WTC11 (cell line): ENCODE measurements around the gene VGLL3. TPM values are rescaled to one million over a fixed set of nuclear protein-coding genes. Genes with fewer than 3 reads are reported as not detected.

ENCODE experiments used
- ATAC-seq: fragments of 200-7000 bp; cut with Tn5 transposase; 2 replicates; pipeline ENCODE4 v1.10.0; 2021; ENCODE audit warnings: mild to moderate bottlenecking, moderate library complexity
- CTCF ChIA-PET: fragments of 300-600 bp; sonication (Branson Sonifier 250); formaldehyde crosslinking; loops from one replicate; lab custom pipeline; 2021; ENCODE audit warnings: antibody characterized with exemption; lab: Charles Lee
- POLR2A ChIA-PET: fragments of 350-600 bp; sonication (Branson Sonifier 250); formaldehyde crosslinking; loops from one replicate; lab custom pipeline; 2021; ENCODE audit warnings: antibody characterized with exemption; lab: Charles Lee
- DNase-seq: peaks from one replicate; pipeline ENCODE4 v3.0.0; 2021; ENCODE audit warnings: low spot score
- H3K27ac Mint-ChIP-seq: 2 replicates; pipeline ENCODE4 v1.8.0; 2021; ENCODE audit warnings: mixed read lengths
- H3K27me3 Mint-ChIP-seq: 2 replicates; pipeline ENCODE4 v1.8.0; 2021; ENCODE audit warnings: low read depth, mild to moderate bottlenecking, moderate library complexity, mixed read lengths
- H3K36me3 Mint-ChIP-seq: 2 replicates; pipeline ENCODE4 v1.8.0; 2021; ENCODE audit warnings: mixed read lengths
- H3K4me1 Mint-ChIP-seq: 2 replicates; pipeline ENCODE4 v1.8.0; 2022; ENCODE audit warnings: mixed read lengths
- H3K4me3 Mint-ChIP-seq: 2 replicates; pipeline ENCODE4 v1.8.0; 2021; ENCODE audit warnings: mild to moderate bottlenecking, moderate library complexity, mixed read lengths
- H3K9me3 Mint-ChIP-seq: 2 replicates; pipeline ENCODE4 v1.8.0; 2021; ENCODE audit warnings: mixed read lengths
- CREB1 ChIP-seq: sonication (generic); formaldehyde crosslinking; IDR thresholded peaks from 2 replicates; pipeline ENCODE4 v1.8.0; 2023; ENCODE audit warnings: mild to moderate bottlenecking, missing genetic modification reagents
- CREM ChIP-seq: sonication (generic); formaldehyde crosslinking; IDR thresholded peaks from 2 replicates; pipeline ENCODE4 v1.8.1; 2022; ENCODE audit warnings: mild to moderate bottlenecking, missing genetic modification reagents, moderate library complexity
- ESRRA ChIP-seq: sonication (generic); formaldehyde crosslinking; IDR thresholded peaks from 2 replicates; pipeline ENCODE4 v1.8.1; 2022; ENCODE audit warnings: mild to moderate bottlenecking, missing genetic modification reagents, borderline replicate concordance
- ETV6 ChIP-seq: sonication (generic); formaldehyde crosslinking; IDR thresholded peaks from 2 replicates; pipeline ENCODE4 v1.8.1; 2022; ENCODE audit warnings: mild to moderate bottlenecking, missing genetic modification reagents
- HMGA2 ChIP-seq: fragments of 250-450 bp; sonication (Bioruptor Pico); IDR thresholded peaks from 2 replicates; pipeline ENCODE4 v1.4.0; 2021; ENCODE audit warnings: mild to moderate bottlenecking, moderate library complexity
- MXD4 ChIP-seq: fragments of 250-450 bp; sonication (Bioruptor Pico); IDR thresholded peaks from 2 replicates; pipeline ENCODE4 v1.8.0; 2021; ENCODE audit warnings: mild to moderate bottlenecking, moderate library complexity, borderline replicate concordance
- NFYB ChIP-seq: sonication (generic); formaldehyde crosslinking; conservative IDR thresholded peaks from 2 replicates; pipeline ENCODE4 v1.8.0; 2022; ENCODE audit warnings: low read depth, missing genetic modification reagents
- NR1H2 ChIP-seq: sonication (generic); formaldehyde crosslinking; IDR thresholded peaks from 2 replicates; pipeline ENCODE4 v1.9.0; 2021; ENCODE audit warnings: mild to moderate bottlenecking, moderate library complexity, missing genetic modification reagents
- TEAD1 ChIP-seq: sonication (generic); formaldehyde crosslinking; IDR thresholded peaks from 2 replicates; pipeline ENCODE4 v1.8.0; 2022; ENCODE audit warnings: mild to moderate bottlenecking, missing genetic modification reagents
- ZNF121 ChIP-seq: sonication (generic); formaldehyde crosslinking; IDR thresholded peaks from 2 replicates; pipeline ENCODE4 v1.8.0; 2023; ENCODE audit warnings: missing genetic modification reagents
- ZNF671 ChIP-seq: fragments of 250-450 bp; sonication (Bioruptor Pico); IDR thresholded peaks from 2 replicates; pipeline ENCODE4 v1.8.0; 2021; ENCODE audit warnings: mild to moderate bottlenecking
- total RNA-seq: library from RNA; stranded (reverse); gene quantifications from 3 replicates; pipeline ENCODE4 v1.2.3, GENCODE V29; 2021
- TF ChIP-seq, protein P1 (sequence below): sonication (generic); formaldehyde crosslinking; IDR thresholded peaks from 2 replicates; pipeline ENCODE4 v1.8.1; 2022; ENCODE audit warnings: mild to moderate bottlenecking, missing genetic modification reagents, moderate library complexity, borderline replicate concordance
- TF ChIP-seq, protein P2 (sequence below): sonication (generic); formaldehyde crosslinking; conservative IDR thresholded peaks from 2 replicates; pipeline ENCODE4 v1.8.1; 2022; ENCODE audit warnings: mild to moderate bottlenecking, missing genetic modification reagents
- TF ChIP-seq, protein P3 (sequence below): fragments of 200-600 bp; IDR thresholded peaks from 2 replicates; pipeline ENCODE4 v1.8.0; 2022; ENCODE audit warnings: antibody characterized with exemption
- TF ChIP-seq, protein P4 (sequence below): sonication (generic); formaldehyde crosslinking; IDR thresholded peaks from 2 replicates; pipeline ENCODE4 v1.8.1; 2022; ENCODE audit warnings: low read depth, missing genetic modification reagents, borderline replicate concordance
- TF ChIP-seq, protein P5 (sequence below): fragments of 250-450 bp; sonication (Bioruptor Pico); IDR thresholded peaks from 2 replicates; pipeline ENCODE4 v1.9.0; 2021; ENCODE audit warnings: mild to moderate bottlenecking
- TF ChIP-seq, protein P6 (sequence below): sonication (generic); formaldehyde crosslinking; IDR thresholded peaks from 2 replicates; pipeline ENCODE4 v1.8.0; 2023; ENCODE audit warnings: missing genetic modification reagents, mild to moderate bottlenecking, borderline replicate concordance
- TF ChIP-seq, protein P7 (sequence below): sonication (generic); formaldehyde crosslinking; IDR thresholded peaks from 2 replicates; pipeline ENCODE4 v1.8.0; 2022; ENCODE audit warnings: missing genetic modification reagents

VGLL3 gene
- total RNA-seq, 1 experiment from 2014 or later: 10.4 TPM

DNA sequence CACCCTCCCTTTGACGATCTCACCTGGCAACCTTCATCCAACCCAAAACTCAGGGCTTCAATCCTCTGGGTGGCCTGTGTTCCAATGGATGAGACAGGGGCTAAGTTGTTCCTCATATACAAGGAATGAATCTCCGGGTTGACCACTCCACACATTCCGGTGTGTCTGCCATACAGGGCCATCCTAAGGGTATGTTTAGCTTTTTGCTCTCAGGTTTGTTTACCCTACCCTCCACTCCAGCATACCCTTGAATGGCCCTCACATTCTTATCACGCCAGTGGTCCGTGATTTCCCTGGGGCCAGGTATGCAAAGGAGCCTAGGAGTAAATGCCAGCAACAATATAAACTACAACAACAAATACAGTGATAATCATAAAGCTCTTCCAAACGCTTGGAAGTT, 45.7 kb upstream of the VGLL3 start (continued):
- TF ChIP-seq, protein P1, sequence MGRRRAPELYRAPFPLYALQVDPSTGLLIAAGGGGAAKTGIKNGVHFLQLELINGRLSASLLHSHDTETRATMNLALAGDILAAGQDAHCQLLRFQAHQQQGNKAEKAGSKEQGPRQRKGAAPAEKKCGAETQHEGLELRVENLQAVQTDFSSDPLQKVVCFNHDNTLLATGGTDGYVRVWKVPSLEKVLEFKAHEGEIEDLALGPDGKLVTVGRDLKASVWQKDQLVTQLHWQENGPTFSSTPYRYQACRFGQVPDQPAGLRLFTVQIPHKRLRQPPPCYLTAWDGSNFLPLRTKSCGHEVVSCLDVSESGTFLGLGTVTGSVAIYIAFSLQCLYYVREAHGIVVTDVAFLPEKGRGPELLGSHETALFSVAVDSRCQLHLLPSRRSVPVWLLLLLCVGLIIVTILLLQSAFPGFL (CRISPR knock-in tag): no peak
- TF ChIP-seq, protein P2, sequence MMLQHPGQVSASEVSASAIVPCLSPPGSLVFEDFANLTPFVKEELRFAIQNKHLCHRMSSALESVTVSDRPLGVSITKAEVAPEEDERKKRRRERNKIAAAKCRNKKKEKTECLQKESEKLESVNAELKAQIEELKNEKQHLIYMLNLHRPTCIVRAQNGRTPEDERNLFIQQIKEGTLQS (CRISPR knock-in tag): no peak
- TF ChIP-seq, protein P3, sequence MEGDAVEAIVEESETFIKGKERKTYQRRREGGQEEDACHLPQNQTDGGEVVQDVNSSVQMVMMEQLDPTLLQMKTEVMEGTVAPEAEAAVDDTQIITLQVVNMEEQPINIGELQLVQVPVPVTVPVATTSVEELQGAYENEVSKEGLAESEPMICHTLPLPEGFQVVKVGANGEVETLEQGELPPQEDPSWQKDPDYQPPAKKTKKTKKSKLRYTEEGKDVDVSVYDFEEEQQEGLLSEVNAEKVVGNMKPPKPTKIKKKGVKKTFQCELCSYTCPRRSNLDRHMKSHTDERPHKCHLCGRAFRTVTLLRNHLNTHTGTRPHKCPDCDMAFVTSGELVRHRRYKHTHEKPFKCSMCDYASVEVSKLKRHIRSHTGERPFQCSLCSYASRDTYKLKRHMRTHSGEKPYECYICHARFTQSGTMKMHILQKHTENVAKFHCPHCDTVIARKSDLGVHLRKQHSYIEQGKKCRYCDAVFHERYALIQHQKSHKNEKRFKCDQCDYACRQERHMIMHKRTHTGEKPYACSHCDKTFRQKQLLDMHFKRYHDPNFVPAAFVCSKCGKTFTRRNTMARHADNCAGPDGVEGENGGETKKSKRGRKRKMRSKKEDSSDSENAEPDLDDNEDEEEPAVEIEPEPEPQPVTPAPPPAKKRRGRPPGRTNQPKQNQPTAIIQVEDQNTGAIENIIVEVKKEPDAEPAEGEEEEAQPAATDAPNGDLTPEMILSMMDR: no peak
- TF ChIP-seq, protein P4, sequence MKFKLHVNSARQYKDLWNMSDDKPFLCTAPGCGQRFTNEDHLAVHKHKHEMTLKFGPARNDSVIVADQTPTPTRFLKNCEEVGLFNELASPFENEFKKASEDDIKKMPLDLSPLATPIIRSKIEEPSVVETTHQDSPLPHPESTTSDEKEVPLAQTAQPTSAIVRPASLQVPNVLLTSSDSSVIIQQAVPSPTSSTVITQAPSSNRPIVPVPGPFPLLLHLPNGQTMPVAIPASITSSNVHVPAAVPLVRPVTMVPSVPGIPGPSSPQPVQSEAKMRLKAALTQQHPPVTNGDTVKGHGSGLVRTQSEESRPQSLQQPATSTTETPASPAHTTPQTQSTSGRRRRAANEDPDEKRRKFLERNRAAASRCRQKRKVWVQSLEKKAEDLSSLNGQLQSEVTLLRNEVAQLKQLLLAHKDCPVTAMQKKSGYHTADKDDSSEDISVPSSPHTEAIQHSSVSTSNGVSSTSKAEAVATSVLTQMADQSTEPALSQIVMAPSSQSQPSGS (CRISPR knock-in tag): no peak
- no peak for TF ChIP-seq ZNF121 (CRISPR knock-in tag)
- no peak for TF ChIP-seq NFYB (CRISPR knock-in tag)
- no peak for TF ChIP-seq MXD4 (CRISPR knock-in tag)
- TF ChIP-seq ETV6 (CRISPR knock-in tag): no peak
- no peak for TF ChIP-seq CREB1 (CRISPR knock-in tag)

DNA sequence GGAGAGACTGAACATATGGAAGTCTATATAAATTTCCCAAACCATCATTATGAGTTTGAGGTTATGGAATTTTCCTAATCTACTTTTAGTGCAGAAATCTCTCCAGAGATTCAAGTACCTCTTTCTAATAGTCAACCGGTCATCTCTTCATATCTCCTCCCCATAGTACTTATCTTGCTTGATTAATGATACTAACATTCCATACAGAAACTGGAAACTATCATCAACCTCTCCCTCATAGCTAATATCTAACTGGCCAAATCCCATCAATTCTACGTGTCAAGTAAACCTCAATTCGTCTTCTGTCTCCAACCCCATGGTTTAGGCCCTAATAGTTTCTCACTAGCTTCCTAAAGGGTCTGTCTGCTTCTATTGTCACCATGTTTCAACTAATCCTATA, 44.4 kb upstream of the VGLL3 start:
- H3K4me3 Mint-ChIP-seq: no peak overlapping the region
- no peak for DNase-seq
- H3K27me3 Mint-ChIP-seq: no peaks in the 10 kb centered on the region
- H3K9me3 Mint-ChIP-seq: no peaks in the 10 kb centered on the region
- H3K36me3 Mint-ChIP-seq: no peaks in the 10 kb centered on the region
- no peak for ATAC-seq
- H3K4me1 Mint-ChIP-seq: no peaks in the 10 kb centered on the region
- H3K27ac Mint-ChIP-seq: no peak overlapping the region
- ChIA-PET CTCF (no interaction called here), POLR2A (no interaction called here)
- TF ChIP-seq ZNF671 (no peak), HMGA2 (CRISPR knock-in tag) (no peak), ETV6 (CRISPR knock-in tag) (no peak), TEAD1 (no peak), CREM (CRISPR knock-in tag) (no peak), MXD4 (CRISPR knock-in tag) (no peak), ESRRA (CRISPR knock-in tag) (no peak), NR1H2 (CRISPR knock-in tag) (no peak)
- TF ChIP-seq, protein P5, sequence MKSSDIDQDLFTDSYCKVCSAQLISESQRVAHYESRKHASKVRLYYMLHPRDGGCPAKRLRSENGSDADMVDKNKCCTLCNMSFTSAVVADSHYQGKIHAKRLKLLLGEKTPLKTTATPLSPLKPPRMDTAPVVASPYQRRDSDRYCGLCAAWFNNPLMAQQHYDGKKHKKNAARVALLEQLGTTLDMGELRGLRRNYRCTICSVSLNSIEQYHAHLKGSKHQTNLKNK (CRISPR knock-in tag): no peak
- TF ChIP-seq, protein P6, sequence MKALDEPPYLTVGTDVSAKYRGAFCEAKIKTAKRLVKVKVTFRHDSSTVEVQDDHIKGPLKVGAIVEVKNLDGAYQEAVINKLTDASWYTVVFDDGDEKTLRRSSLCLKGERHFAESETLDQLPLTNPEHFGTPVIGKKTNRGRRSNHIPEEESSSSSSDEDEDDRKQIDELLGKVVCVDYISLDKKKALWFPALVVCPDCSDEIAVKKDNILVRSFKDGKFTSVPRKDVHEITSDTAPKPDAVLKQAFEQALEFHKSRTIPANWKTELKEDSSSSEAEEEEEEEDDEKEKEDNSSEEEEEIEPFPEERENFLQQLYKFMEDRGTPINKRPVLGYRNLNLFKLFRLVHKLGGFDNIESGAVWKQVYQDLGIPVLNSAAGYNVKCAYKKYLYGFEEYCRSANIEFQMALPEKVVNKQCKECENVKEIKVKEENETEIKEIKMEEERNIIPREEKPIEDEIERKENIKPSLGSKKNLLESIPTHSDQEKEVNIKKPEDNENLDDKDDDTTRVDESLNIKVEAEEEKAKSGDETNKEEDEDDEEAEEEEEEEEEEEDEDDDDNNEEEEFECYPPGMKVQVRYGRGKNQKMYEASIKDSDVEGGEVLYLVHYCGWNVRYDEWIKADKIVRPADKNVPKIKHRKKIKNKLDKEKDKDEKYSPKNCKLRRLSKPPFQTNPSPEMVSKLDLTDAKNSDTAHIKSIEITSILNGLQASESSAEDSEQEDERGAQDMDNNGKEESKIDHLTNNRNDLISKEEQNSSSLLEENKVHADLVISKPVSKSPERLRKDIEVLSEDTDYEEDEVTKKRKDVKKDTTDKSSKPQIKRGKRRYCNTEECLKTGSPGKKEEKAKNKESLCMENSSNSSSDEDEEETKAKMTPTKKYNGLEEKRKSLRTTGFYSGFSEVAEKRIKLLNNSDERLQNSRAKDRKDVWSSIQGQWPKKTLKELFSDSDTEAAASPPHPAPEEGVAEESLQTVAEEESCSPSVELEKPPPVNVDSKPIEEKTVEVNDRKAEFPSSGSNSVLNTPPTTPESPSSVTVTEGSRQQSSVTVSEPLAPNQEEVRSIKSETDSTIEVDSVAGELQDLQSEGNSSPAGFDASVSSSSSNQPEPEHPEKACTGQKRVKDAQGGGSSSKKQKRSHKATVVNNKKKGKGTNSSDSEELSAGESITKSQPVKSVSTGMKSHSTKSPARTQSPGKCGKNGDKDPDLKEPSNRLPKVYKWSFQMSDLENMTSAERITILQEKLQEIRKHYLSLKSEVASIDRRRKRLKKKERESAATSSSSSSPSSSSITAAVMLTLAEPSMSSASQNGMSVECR (CRISPR knock-in tag): no peak
- TF ChIP-seq, protein P3: no peak
- TF ChIP-seq, protein P7, sequence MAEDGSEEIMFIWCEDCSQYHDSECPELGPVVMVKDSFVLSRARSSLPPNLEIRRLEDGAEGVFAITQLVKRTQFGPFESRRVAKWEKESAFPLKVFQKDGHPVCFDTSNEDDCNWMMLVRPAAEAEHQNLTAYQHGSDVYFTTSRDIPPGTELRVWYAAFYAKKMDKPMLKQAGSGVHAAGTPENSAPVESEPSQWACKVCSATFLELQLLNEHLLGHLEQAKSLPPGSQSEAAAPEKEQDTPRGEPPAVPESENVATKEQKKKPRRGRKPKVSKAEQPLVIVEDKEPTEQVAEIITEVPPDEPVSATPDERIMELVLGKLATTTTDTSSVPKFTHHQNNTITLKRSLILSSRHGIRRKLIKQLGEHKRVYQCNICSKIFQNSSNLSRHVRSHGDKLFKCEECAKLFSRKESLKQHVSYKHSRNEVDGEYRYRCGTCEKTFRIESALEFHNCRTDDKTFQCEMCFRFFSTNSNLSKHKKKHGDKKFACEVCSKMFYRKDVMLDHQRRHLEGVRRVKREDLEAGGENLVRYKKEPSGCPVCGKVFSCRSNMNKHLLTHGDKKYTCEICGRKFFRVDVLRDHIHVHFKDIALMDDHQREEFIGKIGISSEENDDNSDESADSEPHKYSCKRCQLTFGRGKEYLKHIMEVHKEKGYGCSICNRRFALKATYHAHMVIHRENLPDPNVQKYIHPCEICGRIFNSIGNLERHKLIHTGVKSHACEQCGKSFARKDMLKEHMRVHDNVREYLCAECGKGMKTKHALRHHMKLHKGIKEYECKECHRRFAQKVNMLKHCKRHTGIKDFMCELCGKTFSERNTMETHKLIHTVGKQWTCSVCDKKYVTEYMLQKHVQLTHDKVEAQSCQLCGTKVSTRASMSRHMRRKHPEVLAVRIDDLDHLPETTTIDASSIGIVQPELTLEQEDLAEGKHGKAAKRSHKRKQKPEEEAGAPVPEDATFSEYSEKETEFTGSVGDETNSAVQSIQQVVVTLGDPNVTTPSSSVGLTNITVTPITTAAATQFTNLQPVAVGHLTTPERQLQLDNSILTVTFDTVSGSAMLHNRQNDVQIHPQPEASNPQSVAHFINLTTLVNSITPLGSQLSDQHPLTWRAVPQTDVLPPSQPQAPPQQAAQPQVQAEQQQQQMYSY (CRISPR knock-in tag): no peak
